GM15510 (cell line): Measurements from ENCODE around the gene SLIT3.

ENCODE experiments used
- POLR2A ChIP-seq: IDR thresholded peaks from 3 replicates; pipeline ENCODE4 v1.6.1; 2011; ENCODE audit warnings: borderline replicate concordance; ENCODE audit not compliant: insufficient read length; ENCODE audit errors: extremely low read depth

Gene SLIT3

DNA sequence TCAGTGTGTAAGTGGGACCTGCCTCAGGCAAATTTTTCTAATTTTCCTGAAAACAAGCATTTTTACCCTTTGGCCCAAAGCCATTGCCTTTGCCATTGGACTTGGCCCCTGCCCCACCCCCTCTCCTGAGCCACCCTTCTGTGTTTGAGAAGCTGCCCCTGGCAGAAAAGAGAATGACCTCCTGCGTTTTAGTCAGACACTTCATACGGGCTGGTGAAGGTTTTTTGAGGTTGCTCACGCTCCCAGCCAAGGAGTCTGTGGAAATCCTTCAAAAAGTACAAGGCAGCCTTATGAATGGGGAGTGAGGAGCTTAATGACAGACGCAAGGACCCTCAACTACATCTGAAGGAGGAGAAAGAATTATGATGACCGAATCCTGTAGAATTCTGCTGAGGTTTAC lies 308.9 kb downstream of the SLIT3 start:
- no peak for TF ChIP-seq POLR2A

DNA sequence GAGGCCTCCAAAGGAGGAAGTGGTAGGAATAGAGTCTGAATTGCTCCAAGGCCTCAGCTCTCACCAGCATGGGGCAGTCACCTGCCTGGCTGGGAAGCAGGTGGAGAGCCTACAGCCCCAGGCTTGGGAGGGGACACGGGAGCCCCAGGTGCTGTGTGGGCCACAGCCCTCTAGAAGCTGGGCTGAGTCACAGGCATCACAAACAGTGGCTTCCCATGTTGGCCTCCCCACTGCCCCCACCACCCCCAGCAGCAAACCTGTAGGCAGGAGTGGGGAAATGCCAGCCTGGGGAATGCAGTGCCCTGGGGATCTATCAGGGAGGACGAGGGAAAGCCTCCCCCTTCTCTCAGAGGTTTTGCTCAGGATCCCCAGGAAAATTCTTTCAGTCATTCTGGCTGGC lies 309.6 kb downstream of the SLIT3 start:
- TF ChIP-seq POLR2A = no peak

DNA sequence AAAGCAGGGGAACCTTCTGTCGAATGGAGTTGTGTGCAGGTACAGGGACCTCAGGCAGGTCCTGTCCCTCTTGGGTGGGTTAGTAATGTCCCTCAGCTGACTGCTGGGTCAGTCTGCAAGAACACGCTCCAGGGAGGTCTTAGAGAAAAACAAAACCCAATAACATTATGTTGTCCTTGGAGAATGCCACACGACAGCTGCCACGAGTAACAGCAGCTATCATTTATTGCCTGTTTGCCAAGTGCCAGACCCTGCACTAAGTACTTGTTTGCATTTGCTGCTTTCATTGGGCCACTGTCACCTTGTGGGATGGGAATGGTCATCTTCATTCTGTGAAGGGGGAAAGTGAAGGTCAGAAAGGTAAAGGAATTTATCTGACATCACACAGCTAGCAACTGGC lies 310.3 kb downstream of the SLIT3 start:
- no peak for TF ChIP-seq POLR2A

DNA sequence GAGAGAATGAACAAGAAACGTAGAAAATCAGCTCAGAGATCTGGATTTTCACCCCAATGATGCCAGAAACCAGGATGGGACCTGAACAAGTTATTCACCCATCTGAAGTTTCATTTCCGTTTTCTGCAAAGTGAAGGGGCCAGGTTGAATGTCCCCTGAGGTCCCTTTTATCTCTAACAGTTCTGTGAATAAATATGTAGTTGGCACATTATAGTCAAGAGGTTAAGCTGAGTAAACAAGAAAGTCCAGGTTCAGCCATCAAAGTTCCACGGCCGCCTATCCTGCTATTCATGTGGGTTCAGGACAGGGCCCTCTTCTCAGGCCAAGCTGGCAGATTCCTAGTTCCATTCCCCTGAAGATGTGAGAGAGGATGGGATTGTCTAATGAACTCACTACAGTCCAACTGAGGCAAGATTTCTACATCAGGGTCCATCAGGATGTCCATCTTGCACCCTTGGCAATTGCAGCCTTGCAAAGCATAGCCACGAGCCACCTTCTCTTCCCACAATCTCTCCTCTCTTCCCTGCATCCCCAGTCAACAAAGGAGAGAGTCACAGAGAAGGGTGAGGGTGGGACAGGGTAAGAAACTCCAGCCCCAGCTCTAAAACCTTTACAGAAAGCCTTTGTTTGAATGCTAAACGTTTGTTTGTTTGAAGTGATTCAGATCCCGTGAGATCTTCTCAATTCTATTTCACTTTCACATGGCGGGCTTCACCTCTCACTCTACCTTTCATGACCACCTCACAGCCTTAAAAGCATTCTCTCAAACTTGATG lies 311.0 kb downstream of the SLIT3 start:
- no peak for TF ChIP-seq POLR2A

DNA sequence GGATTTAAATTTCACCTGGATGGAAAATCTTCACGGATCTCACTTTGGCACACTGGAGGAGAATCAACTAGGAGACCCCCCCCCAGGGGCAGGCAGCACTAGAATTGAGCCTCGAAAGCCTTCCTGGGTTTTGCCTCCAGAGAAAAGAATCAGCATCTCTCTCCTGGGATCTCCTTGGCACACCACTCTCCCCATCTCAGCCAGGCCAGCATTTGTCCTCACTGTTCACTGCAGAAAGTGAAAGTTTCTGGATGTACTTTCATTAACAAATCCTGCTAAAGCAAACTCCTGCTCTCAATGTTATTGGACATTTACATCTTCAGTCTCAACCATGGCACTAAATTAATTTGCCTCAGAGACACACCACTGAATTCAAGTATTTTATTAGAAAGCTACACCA lies 312.2 kb downstream of the SLIT3 start:
- no peak for TF ChIP-seq POLR2A

DNA sequence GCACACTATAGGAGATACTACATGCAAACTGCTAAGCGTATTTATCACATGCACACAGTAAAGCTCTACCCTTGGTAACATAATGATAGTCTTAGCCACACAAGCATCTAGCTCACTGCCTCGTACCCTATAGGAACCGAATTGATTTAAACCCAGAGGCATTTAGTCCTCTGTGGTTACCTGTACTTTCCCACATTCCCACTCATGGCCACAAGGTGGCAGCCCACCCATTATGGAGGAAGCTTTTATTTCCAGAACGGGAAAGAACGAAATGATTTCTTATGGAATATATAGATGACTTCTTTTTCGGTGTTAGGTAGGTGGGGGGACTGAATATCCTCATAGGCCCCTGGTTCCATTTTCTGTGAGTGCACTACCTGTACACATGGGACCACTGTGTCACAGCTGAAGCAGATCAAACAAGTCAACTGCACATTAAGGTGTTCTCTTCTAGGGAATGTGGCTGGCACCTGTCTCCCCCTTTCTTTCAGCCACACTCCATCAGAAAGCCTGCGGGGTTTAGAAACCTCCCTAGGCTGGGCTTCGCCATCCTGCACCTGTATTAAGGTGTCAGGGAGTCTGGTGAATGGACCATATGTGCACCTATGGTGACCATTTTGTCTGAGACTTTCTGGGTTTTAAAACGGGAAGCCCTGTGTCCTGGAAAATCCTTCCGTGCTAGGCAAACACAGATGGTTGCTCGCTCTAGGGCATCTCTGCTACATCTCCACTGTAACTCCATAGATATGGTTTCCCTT lies 313.2 kb downstream of the SLIT3 start:
- TF ChIP-seq POLR2A = no peak

DNA sequence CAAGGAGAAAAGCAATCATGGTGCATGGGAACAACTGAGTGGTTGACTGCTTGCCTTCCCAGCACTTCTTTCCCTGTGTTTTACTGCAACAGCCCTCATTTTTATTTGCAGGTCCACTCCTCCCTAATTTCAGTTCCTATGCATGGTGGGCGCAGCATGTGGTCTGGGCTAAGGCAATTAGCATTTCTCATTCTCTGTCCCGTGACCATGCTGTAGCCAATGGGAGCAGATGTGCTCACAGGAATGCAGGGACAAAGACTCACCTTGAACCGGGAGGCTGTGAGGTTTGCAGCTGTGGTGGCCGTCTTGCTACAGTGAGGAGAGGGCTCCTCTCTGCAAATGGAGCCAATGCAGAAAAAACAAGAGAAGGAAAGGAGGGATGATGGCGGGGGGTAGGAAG lies 315.5 kb downstream of the SLIT3 start:
- no peak for TF ChIP-seq POLR2A

DNA sequence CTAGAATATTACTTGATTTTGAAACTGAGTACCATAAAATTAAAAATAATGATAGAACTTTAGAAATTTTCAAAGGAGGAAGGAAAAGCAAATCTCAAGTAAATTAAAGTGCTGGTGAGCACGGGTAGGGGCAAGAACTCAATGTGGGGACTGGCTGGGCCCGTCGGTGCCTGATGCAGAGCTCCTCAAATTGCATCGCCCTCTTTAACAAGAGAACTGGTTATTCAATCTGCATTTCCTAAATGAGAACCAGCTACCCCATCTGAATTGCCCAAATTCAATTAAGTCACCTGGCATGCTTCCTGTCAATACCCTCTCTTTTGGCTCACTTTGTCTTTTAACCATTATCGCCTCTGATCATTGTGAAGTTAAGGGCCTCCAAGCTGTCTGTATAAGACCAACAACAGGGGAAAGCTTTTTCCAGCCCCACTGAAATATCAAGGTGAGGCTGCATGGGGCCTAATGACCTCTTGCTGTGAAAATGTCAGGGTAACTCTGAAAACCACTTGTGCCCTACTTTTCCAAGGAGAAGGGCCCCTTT lies 316.7 kb downstream of the SLIT3 start:
- no peak for TF ChIP-seq POLR2A

DNA sequence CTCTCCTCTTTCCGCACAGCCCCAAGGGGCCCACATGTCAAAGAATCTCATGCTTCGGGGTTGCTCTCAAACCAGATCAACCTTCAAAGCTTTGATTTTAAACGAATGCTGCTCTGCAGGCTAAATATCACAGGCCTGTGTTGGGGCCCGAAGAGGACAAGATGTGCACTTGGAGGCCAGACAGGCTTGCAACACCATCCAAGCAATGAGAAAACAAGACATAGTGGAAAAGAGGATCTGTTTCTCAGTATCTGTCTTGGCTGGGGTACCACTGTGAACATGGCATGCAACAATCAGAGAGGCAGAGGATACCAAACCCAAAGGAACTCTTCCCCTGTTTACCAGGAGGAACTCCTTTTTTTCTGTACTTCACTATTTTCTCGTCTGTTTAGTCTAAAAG lies 321.8 kb downstream of the SLIT3 start:
- no peak for TF ChIP-seq POLR2A

DNA sequence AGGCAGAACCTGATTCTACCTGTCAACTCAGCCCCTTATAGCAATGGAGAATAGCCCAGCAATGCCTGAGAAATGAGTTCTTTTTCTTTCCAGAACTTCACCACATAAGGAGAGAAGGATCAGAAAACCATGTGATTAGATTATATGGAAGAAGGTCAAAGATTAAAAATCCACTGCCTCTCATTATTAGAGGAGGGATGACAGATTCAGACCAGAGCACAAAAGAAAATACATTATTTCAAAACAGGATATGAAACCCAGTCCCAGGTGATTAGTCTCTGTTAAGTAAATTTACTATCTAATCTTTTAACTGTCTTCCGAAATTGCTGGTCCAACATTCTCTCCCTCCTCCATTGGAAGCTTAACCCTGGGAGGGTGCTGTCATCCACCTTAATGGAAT lies 322.4 kb downstream of the SLIT3 start:
- no peak for TF ChIP-seq POLR2A

DNA sequence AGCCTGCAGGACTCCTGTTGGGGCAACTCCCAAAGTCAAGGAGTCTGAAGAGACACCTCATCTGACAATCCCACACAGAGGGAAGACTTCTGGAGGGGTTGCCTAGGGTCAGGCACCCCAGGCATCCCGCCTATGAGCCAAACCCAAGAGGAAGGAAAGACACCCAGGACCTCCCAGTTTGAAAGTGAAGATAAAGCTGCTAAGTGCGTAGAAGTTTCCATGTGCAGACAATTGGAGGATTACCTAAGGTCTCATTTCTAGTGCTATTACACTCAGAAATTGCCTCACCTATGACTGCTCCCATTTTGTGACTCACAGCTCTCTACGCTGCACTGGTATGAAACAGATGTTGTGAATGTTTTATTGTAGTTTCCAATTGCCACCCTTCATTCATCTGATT lies 322.9 kb downstream of the SLIT3 start:
- TF ChIP-seq POLR2A = no peak

DNA sequence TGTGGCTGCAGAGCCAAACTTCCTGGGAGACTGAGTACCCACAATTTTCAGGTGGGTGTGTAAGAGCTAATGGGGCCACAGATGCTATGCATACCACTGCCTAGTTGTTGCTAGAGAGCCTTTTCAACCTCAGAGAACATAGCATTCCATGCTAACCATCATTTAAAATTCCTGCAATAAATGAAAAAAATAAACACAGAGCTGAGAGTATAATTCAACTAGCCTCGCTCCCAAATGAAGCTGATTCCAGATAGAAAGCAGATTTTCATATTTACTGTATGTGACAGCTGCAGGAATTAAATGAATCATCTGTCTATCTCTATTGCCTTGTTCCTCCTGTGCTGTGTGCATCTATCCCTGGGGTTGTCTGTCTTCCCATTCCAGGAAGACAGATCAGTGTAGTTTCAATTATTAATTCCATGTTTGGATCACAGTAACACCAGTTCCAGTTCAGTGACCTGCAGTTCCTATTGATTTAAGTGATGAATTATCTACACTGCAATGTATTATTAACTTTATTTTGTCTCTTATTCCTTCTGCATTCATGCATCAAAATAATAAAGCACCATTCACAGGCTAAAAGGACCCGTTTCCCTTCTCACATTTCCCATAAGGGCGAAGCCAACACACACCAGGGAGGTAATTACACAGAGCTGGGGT lies 324.5 kb downstream of the SLIT3 start:
- no peak for TF ChIP-seq POLR2A

DNA sequence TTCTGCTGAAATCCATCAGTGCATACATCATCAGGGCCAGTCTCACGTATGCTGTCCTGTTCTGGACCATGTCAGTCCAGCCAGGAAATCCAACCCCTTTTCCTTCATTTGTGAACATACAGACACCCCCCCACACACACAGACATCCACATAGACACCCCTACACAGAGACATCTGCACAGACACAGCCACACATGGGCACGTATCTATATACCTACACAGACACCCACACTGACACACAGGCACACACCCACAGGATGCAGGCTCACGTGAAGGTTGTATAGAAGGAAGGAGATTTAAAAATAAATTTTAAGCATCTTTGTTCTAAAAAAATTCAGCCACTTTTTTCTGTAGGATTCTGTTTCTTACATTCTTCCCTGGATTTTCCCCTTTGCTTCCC lies 325.6 kb downstream of the SLIT3 start:
- TF ChIP-seq POLR2A = no peak

DNA sequence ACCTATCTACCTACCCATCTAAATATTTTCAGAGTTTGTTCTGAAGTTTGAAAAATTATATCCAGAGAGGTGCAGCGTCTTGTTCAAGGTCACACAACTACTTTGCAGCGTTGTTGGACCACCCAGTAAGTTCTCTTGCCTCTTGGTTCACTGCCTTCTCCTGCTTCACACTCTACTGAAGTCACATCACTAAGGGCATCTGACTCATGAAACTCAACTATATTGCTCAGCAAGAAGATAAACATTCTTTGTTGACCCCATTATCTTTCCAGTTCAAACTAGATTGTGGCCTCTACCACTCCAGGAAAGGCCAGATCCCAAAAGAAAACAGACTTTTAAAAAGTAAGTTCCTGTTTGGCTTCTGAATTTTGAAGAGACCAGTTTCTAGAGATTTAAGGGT lies 326.9 kb downstream of the SLIT3 start:
- TF ChIP-seq POLR2A = no peak

DNA sequence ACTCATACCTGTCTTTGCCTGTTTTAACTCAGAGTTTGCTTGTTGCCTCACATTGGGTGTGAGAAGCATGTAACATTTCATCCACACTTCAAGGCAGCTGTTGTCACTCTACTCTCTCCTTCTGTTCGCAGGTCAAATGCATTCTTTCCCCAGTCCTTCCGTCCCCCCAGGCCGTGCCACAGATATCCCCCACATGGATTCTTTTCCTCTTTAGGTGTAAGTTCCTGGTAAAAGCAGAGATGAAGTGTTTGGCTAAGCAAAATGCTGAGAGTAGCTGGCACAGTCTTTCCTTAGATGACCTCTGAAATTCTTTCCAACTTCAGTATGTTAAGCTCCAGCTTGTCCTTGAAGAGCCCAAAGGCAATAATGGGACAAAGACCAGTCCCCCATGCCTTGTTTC lies 328.2 kb downstream of the SLIT3 start:
- TF ChIP-seq POLR2A = no peak

DNA sequence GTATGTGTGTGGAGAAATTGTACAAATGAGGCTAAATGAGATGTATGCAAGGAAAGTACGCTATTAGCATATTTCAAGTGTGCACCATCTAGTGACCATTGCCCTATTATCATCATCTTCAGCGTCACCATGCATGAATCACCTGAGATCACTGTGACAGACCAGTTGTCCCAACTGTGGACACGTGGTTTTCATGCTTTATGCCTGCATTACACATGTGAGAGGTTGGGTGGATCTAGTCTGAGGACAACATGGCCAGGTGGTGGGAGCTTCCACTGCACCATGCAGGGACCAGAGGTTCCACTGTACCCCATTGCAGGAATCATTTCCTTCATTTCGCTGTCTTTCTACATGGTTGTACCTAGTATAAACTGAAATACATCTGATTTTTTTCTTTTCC lies 329.8 kb downstream of the SLIT3 start:
- TF ChIP-seq POLR2A = no peak

DNA sequence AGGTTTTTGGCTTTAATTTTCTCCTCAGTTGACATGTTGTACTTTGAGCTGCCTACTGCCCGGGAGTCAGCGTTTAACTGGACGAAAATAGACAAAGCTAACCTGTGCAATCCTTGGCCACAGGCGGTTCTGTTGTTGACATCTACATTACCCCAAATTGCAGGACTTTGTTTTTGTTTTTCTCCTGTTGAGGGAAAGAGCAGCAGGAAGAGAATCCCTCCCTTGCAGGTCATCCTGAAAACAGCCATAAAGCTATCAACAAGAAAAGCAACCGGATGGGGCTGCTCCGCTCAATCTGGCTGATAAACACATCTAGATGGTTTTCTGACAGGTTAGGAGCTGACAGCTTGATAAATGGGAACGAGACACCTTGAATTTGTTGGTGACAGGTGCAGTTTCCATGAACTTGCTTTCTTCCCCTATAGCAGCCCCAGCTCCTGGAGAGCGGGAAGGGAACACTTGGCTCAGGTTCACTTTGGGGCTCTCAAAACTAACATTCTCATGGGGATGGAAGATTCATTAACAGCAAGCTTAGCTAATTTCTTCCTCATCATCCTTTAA lies 331.5 kb downstream of the SLIT3 start:
- TF ChIP-seq POLR2A = no peak
